Measurements from ENCODE around the gene VIL1.

VIL1 gene

DNA sequence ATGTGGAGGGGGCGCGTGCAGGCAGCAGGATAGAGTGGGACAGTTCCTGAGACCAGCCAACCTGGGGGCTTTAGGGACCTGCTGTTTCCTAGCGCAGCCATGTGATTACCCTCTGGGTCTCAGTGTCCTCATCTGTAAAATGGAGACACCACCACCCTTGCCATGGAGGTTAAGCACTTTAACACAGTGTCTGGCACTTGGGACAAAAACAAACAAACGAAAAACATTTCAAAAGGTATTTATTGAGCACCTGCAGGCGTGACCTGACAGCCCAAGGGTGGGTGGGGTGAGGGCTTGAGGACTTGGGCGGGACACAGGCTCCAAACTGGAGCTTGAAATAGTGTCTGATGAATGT, 23.9 kb upstream of the VIL1 start:
- DNase-seq: no peak

DNA sequence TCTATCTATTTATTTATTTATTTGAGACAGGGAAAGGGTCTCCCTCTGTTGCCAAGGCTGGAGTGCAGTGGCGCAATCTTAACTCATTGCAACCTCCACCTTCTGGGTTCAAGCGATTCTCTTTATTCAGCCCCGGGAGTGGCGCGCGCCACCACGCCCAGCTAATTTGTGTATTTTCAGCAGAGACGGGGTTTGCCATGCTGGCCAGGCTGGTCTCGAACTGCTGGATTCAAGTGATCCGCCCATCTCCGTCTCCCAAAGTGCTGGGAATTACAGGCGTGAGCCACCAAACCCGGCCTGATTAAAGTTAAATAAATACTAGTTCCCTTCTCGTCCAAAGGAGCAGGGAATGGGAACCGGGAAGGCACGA, 23.5 kb upstream of the VIL1 start:
- no peak for DNase-seq

DNA sequence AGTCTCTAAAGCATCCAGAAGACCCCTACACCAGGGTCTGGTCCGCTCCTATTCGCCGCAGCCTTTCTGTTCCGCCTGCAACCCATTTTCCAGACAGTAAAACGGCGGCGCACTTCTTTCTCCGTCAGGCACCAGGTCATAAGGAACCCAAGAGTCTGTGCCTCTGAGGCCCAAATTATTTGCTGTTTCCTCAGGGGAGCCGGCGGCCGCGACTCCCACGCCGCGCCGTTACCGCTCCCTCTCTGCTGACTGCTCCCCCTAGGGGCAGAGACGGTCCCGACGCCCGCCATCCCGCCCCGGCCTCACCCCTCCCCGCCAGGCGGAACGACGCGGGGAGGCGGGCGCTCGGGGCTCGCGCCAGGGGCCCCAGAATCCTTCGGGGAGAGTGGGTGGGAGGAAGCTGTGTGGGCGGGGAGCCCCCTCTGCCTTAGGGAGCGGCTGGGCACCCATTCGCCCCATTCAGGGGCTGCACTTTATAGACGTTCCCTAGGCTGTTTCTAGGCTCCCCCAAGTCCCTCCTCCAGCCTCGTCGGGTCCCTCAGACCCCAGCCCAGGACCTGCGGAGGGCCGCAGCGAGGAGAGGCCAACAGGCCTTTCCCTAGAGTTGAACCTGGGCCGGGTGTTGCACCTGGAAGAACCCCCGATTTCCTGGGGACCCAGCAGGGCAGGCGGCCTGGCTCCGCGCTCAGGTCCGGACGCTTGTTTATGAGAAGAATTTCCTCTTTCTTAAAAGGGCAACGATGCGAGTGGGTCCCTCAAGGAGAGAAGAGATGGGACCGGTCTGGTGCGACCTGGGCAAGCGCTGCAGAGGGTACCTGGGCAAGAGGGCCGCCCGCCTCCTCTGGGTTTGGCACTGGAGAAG, 22.9 kb upstream of the VIL1 start:
- DNase-seq: peak; percentile 97 to 99 (median 98)

DNA sequence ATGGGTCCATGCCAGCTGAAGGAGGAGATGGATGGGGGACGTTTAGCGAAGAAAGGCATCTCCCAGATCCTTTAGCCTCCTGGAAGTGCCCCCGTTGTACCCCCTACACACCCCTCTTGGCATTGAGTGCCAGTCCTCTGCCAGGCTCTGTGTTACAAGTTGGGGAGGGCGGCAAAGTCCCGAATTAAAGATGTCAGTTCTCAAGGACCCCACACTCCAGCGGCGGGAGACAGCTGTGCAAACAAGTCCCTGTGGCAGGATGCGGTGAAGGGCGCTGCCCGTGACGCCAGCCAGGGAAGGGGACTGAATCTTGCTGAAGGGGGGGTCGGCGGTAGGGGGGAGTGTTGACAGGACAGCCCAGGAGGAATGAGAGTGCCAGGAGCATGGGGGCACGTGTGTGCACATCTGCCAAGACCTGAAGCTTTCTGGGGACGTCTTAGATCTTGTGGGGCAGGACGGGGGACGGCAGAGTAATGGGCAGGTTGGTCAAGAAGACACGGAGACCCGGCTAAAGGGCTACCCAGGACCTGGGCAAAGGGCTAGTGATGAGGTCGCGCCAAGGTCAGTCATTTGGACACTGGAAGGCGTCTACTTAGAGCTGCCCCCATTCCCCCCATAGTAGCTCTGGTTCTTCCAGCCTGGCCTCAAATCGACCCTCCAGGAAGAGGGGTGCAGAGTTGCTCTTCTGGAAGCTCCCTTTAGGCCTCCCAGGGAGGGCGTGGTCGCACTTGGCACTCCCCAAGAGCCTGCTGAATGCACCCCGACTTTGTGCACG, 22.0 kb upstream of the VIL1 start:
- DNase-seq: peak; percentile 67 to 73 (median 70)

DNA sequence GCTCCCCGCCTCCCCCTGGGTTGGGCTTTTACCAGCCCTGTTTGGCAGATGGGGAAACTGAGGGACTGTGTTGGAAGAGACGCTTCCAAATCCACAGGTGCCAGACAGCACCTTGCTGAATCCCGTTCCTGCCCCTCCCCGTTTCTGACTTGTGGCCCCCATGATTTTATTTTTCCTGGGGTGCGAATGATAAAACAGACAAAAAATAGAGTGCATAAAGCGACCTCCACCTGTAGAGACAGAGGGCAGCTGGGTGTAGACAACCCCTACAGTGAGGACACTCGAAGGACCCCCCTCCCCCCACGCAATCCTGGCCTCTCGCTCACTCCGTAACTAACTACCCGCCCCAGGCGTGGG, 21.5 kb upstream of the VIL1 start:
- DNase-seq: no peak

DNA sequence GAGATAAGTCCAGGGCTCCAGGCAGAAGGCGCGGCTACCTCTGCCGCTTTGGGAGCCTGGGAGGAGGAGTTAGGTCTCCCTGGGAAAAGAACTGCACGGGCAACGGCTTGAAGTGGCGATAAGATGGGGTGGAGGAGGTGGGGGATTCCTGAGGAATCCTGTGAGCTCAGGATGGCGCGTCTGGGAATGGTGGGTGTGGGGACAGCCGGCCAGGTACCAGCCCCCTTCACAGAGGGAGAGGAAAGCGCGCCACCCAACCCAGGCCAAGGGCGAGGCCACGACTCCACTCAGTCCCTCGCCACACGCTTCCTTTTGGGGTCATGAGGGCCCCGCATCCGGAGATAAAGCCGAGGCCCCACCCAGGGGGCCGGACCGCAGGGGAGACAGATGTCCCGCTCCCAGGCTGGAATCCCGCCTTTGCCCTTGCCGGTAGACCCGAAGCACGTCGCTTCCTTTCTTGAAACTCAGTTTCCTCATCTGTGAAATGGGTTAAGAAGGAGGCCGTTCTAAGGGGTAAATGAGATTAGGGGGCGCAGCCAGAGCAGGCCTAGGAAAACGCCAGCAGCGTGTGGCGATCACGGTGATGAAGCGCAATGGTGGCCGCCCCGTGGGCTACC, 21.0 kb upstream of the VIL1 start:
- peak; percentile 86 to 88 (median 88) for DNase-seq

GRCh38 chr2:218398437-218399390, 20.2 kb upstream of the VIL1 start:
- DNase-seq: peak; percentile 62 to 95 (median 91)

GRCh38 chr2:218399391-218400166, 19.3 kb upstream of the VIL1 start, which contains the start of gene CTDSP1:
Gene CTDSP1 (plus strand): TSS chr2:218399868. CDS start chr2:218400091, 223 bp downstream.
- DNase-seq: peak; percentile 97 to 98 (median 98)

- peak; percentile 49 to 66 (median 60) for DNase-seq
Observed at GRCh38 chr2:218400167-218400929, 18.6 kb upstream of the VIL1 start.

GRCh38 chr2:218400930-218401881, 17.7 kb upstream of the VIL1 start:
- DNase-seq: peak in 2 of 4 experiments; percentile 42 to 53

GRCh38 chr2:218401890-218402289, 17.0 kb upstream of the VIL1 start:
- DNase-seq: peak in 3 of 4 experiments; percentile 51 to 63 (median 58)

GRCh38 chr2:218402491-218402901, 16.4 kb upstream of the VIL1 start:
- peak in 2 of 4 experiments; percentile 14 to 19 for DNase-seq

DNA sequence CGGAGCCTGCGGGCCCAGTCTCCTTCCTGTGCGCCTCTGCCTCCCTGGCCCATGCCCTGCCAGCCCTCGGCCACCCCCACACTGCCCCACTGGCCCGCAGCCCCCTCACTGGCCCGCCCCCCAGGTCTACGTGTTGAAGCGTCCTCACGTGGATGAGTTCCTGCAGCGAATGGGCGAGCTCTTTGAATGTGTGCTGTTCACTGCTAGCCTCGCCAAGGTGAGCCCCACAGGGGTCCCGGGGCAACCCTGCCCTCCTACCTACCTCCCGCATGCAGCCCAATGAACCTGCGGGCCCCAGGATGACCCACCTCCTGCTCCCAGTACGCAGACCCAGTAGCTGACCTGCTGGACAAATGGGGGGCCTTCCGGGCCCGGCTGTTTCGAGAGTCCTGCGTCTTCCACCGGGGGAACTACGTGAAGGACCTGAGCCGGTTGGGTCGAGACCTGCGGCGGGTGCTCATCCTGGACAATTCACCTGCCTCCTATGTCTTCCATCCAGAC, 16.0 kb upstream of the VIL1 start:
- DNase-seq: no peak

GRCh38 chr2:218403810-218404209, 15.1 kb upstream of the VIL1 start:
- no peak for DNase-seq

- DNase-seq: peak in 2 of 4 experiments; percentile 4 to 10
Observed at GRCh38 chr2:218404351-218405085, 14.4 kb upstream of the VIL1 start.

- DNase-seq: no peak
Observed at GRCh38 chr2:218405086-218405745, 13.7 kb upstream of the VIL1 start.

DNA sequence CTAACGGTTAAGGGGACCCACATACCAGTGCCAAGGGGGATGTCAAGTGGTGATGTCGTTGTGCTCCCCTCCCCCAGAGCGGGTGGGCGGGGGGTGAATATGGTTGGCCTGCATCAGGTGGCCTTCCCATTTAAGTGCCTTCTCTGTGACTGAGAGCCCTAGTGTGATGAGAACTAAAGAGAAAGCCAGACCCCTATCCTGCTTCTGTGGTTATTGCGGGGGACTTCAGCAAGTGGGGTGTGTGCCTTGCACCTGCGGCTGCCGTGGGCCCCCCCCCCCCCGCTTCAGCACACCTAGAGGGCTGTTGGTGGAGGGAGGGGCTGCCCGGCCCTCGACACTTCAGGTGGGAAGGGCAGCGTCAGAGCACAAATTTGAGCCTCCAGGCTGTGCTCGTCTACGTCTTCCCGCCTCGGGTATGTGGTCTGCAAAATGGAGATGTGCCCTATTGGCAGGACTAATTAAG, 13.1 kb upstream of the VIL1 start:
- DNase-seq: peak in 3 of 4 experiments; percentile 17 to 30 (median 24)
